ENCODE measurements around the gene UTS2B.
"Not testable (repeated sequence)": the region's sequence is repeated elsewhere in the genome, so short reads cannot be mapped to it uniquely, and the experiment has no call there.

UTS2B gene

DNA sequence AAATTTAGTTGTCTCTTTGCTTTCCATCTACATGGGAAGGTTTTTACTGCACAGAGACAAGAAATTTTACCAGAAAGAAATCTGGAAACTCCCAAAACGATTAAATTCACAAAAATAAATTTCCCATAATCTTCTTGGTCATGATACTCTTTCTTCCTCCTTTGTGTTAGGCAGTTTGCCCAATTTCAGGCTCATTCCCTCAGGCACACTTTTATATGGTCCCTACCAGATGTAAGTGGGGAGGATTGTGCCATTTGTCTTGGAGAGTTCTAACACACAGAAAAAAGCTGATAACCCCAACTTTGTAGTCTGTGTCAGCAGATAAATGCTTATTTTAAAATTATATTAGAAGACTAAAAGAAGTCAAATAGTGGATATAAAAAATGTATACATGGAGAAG, 50.2 kb downstream of the UTS2B start:
- no peak for DNase-seq (ENCODE audit: low read depth)

GRCh38 chr3:191275751-191276150, 54.6 kb downstream of the UTS2B start:
- no peak for DNase-seq (ENCODE audit: low read depth)

DNA sequence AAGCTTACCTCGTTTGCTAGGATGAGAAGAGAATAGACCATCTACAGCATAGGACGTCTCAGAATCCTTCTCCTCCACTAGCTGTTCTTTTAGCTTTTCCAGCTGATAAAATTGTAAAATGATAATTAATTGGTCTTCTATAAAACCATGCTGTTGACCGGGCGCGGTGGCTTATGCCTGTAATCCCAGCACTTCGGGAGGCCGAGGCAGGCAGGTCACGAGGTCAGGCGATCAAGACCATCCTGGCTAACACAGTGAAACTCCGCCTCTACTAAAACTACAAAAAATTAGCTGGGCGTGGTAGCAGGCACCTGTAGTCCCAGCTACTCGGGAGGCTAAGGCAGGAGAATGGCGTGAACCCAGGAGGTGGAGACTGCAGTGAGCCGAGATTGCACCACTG, 55.1 kb downstream of the UTS2B start:
- DNase-seq (ENCODE audit: low read depth): not testable (repeated sequence)

- no peak for DNase-seq (ENCODE audit: low read depth)
Measured at GRCh38 chr3:191269289-191270085, 60.8 kb downstream of the UTS2B start.

DNA sequence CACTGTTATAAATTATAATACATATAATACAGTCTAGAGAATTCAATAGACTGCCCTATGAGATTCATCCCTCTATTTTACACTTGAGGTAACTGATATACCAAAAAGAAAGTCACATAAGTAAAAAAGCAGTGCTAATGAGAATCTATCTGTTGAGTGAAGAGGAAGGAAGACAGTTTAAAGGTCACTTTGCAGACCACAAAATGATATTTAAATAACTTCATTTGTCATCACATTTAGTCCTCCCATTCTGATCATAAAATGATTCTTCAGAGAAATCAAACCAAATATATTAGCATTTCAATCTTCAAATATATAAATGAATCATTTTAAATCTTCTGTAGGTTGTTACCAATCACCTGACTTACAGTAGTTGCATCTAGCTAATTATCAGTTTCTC, 61.6 kb downstream of the UTS2B start:
- no peak for DNase-seq (ENCODE audit: low read depth)

DNA sequence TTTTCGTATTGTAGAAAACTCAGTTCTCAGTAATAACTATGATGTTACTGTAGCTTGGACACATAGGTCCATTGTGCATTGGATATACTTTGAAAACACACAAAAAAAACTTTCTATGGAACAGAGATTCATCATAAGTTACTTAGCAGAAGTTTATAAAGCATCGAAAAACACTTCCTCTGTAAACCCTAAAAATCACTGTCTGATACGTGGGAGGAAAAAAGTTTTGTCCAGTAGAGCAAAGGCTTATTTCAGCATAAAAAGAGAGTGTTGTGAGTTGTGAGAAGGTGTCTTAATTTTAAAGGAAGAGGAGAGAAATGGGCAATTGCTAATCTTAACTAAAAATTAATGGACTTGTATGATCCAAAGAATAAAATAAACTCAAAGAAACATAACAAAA, 66.5 kb downstream of the UTS2B start:
- no peak for DNase-seq (ENCODE audit: low read depth)

- no peak for DNase-seq (ENCODE audit: low read depth)
Measured at GRCh38 chr3:191263365-191263764, 67.0 kb downstream of the UTS2B start.

DNA sequence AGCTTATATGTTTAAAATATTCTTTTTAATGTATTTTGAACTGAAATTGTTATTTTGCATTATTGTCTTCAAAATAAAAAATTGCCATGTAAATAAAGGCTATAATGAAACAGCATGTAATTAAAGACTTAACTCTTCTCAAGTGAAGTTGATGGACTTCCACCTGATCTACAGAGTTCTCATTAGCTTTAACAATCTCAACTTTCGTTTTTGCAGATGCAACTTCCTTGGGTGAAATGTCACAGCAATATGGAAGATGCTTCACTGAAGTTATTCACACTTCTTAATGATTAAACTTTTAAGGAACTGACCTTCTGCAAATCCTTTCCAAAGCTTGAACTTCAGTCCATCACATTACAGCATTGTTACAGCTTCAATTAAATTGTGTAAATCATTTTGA, 67.7 kb downstream of the UTS2B start:
- DNase-seq (ENCODE audit: low read depth): no peak

- no peak for DNase-seq (ENCODE audit: low read depth)
Measured at GRCh38 chr3:191261304-191261638, 69.1 kb downstream of the UTS2B start.

DNA sequence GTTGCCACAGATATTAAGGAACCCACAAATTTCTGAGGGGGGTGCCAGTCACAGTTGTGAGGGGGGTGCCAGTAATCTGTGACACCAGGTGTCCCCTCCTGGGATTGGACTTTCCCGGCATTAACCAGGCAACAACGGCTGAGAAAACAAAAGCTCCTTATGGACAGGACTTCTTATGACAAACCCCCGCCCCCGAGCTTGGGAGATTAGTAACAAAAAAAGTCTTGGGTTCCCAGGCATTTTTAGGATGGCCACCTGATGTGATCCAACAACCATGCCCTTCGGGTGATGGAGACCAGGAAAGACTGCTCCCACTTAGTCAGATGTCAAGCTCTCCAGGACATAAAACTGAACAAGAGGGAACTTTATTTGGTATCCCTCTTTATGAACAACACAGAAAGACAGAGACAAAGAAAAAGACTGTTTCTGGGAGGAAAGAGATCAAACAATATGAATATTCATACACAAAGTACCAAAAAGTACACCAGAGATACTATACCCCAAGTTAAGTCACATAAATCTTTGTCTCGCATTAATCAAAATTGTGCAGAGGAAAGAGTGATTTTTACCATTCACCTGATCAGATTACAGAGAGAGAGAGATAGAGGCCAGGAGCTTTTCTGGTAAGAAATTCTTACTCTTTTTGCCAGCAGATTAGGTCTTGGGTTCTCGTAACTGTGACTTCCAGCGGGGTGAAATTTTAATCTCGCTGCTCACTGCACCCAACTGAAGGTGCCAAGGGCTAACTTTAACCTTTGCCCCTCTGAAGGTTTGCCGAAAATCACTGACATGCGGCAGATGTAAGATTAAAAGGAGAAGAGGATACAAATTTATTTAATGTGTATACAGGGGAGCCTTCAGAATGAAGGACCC, 69.7 kb downstream of the UTS2B start:
- no peak for DNase-seq (ENCODE audit: low read depth)

- DNase-seq (ENCODE audit: low read depth): no peak
Measured at GRCh38 chr3:191259486-191259885, 70.8 kb downstream of the UTS2B start.

- no peak for DNase-seq (ENCODE audit: low read depth)
Measured at GRCh38 chr3:191257286-191257685, 73.0 kb downstream of the UTS2B start.

- DNase-seq (ENCODE audit: low read depth): no peak
Measured at GRCh38 chr3:191256405-191256804, 73.9 kb downstream of the UTS2B start.

- DNase-seq (ENCODE audit: low read depth): no peak
Measured at GRCh38 chr3:191255156-191255555, 75.2 kb downstream of the UTS2B start.

DNA sequence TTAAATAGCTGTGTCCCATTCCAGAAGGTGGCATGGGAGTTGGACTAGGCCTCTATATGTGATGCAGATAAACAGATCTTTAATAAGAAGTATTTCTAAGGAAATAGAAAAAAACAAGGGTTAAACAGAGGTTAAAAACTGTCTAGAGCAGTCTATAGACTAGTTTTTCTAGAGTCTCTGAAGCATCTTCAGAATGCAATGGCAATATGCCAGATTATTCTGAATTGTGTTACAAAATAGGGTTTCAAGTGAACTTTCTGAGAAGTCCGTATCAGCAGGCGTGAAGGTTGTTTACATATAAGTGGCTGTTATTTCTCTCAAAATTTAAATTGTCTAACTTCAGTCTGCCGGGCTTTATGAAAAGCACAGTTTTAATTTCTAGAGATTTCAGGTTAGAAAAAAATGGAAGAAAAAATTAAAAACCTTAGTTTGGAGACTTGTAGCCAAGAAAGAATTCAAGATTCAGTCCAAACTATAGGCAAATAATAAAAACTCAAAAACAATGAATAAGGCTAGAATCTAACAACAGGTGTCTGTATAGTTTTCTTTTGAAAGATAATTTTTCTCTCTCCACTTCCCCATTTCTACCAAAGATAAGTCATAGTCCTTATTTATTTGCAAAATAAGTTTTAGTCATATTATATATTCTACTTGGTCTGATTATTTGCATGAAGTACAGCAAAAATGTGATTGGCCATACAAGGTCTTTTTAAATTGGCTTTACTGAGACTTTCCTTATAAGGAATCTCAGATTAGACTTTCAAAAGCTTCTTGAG, 76.0 kb downstream of the UTS2B start:
- no peak for DNase-seq (ENCODE audit: low read depth)

GRCh38 chr3:191253089-191253799, 77.1 kb downstream of the UTS2B start:
- no peak for DNase-seq (ENCODE audit: low read depth)

DNA sequence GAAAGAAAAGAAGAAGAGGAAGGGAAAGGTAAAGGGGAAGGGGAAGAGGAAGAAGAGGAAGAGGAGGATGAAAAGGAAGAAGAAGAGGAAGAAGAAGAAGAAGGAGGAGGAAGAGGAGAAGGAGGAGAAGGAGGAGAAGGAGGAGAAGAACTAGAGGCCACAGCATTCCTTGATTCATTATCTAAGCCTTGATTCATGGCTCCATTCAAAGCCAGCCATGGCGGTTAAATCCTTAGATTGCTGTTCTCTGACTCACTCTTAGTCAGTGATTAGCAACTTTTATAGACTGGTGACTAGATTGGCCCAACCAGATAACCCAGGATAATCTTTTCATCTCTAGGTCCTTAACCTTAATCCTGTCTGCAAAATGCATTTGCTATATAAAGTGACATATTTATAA, 83.7 kb downstream of the UTS2B start:
- no peak for DNase-seq (ENCODE audit: low read depth)

- DNase-seq (ENCODE audit: low read depth): not testable (repeated sequence)
Measured at GRCh38 chr3:191246034-191246433, 84.3 kb downstream of the UTS2B start.

- DNase-seq (ENCODE audit: low read depth): no peak
Measured at GRCh38 chr3:191244242-191244867, 86.0 kb downstream of the UTS2B start.

DNA sequence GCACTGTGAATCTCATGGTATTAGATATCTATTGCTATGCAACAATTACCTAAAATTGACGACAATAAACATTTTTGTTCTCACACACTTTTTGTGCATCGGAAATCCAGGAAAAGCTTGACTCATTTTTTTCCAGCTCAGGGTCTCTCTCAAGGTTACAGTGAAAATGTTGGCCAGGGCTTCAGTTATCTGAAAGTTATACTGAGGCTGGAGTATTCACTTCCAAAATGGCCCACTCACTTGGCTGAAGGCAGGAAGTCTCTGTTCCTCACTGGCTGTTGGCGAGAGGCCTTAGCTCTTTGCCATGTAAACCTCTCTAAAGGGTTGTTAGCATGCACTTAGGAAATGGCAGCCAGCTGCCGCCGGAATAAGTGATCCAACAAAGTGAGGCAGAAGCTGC, 89.8 kb downstream of the UTS2B start:
- DNase-seq (ENCODE audit: low read depth): no peak

DNA sequence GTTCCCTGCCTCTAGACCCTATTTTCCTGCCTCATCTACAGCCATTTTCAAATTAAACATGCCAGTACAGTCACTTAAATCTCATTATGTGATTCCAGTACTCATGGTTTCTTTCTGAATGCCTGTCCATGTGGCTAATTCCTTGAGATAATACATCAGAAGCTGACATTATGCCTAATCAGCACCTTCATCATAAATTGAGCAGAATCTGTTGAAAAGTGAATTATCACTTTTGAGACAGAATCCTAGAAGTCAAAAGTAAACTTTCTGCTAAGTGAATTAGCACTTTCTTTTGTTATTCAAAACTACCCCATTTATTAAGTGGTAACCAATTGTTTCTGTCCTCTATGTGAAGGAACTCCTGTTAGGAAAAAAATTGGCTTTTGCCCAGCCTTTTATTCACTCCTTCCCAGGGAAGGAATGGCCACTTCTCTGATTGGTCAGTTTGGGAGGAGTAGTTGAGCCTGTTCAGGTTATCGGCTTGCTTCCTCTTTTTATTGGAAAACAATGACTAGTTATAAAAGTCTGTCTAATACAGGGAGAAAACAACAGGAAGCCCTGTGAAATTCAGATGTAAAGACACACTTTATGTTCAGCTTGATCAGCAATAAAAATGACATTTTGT, 90.8 kb downstream of the UTS2B start:
- DNase-seq (ENCODE audit: low read depth): no peak

All from stimulated activated CD8-positive, alpha-beta memory T cell treated with anti-CD3 and anti-CD28 coated beads, Interleukin-15, amount 100 ng/mL, for 24 hours (primary cell).